CD8-positive, alpha-beta memory T cell (primary cell): ENCODE results near the gene RFC4. TPM values are rescaled to one million over a fixed set of nuclear protein-coding genes. Genes with fewer than 3 reads are reported as not detected.

ENCODE experiments used
- CTCF ChIA-PET: fragments of 350-600 bp; sonication (Branson Sonifier 250); formaldehyde crosslinking; loops from one replicate; lab custom pipeline; 2021; ENCODE audit warnings: antibody characterized with exemption; lab: Charles Lee
- POLR2A ChIA-PET: fragments of 350-600 bp; sonication (Branson Sonifier 250); formaldehyde crosslinking; loops from one replicate; lab custom pipeline; 2021; ENCODE audit warnings: antibody characterized with exemption; lab: Charles Lee
- DNase-seq, 5 donors: peaks; one replicate each; pipeline versions ENCODE4 v3.0.0 to v3.0.0-alpha.2; 2020 to 2022; ENCODE audit warnings: mixed read lengths in 1 of 5
- H3K27ac ChIP-seq: one replicate; pipeline ENCODE4 v1.7.0; 2013; ENCODE audit warnings: low read depth, mild to moderate bottlenecking, low read length, moderate library complexity
- H3K27me3 ChIP-seq: 2 replicates; pipeline ENCODE4 v1.7.0; 2013; ENCODE audit warnings: low read length, mild to moderate bottlenecking; ENCODE audit not compliant: insufficient read depth, poor library complexity, severe bottlenecking
- H3K36me3 ChIP-seq: 2 replicates; pipeline ENCODE4 v1.7.0; 2013; ENCODE audit warnings: mild to moderate bottlenecking, low read length, moderate library complexity; ENCODE audit not compliant: insufficient read depth
- H3K4me1 ChIP-seq: 2 replicates; pipeline ENCODE4 v1.7.0; 2013; ENCODE audit warnings: mild to moderate bottlenecking, low read length, moderate library complexity; ENCODE audit not compliant: insufficient read depth
- H3K4me3 ChIP-seq: 2 replicates; pipeline ENCODE4 v1.7.0; 2013; ENCODE audit warnings: mild to moderate bottlenecking, low read length
- H3K9me3 ChIP-seq: 2 replicates; pipeline ENCODE4 v1.7.0; 2013; ENCODE audit warnings: mild to moderate bottlenecking, low read length
- H3K27ac Mint-ChIP-seq, 8 donors: one replicate each; pipeline ENCODE4 v1.8.0; 2020 to 2021; ENCODE audit warnings: mixed read lengths in 8 of 8, mild to moderate bottlenecking in 6 of 8, inconsistent platforms in 3 of 8, moderate library complexity in 3 of 8
- H3K27me3 Mint-ChIP-seq, 2 donors: one replicate each; pipeline ENCODE4 v1.8.0; 2020 to 2021; ENCODE audit warnings: mixed read lengths in 2 of 2, mild to moderate bottlenecking in 1 of 2, moderate library complexity in 1 of 2
- H3K36me3 Mint-ChIP-seq, 3 donors: one replicate each; pipeline ENCODE4 v1.8.0; 2020 to 2021; ENCODE audit warnings: mixed read lengths in 3 of 3, inconsistent platforms in 1 of 3, mild to moderate bottlenecking in 1 of 3
- H3K4me1 Mint-ChIP-seq, 3 donors: one replicate each; pipeline ENCODE4 v1.8.0; 2020 to 2021; ENCODE audit warnings: mixed read lengths in 3 of 3, inconsistent platforms in 1 of 3, mild to moderate bottlenecking in 1 of 3
- H3K4me3 Mint-ChIP-seq, 7 donors: one replicate each; pipeline ENCODE4 v1.8.0; 2020 to 2021; ENCODE audit warnings: mixed read lengths in 7 of 7, mild to moderate bottlenecking in 6 of 7, moderate library complexity in 4 of 7, inconsistent platforms in 2 of 7
- H3K9me3 Mint-ChIP-seq, 5 donors: one replicate each; pipeline ENCODE4 v1.8.0; 2020 to 2022; ENCODE audit warnings: mixed read lengths in 5 of 5, mild to moderate bottlenecking in 3 of 5, moderate library complexity in 2 of 5, inconsistent platforms in 1 of 5
- polyA plus RNA-seq: library from polyadenylated mRNA; unstranded; fragments of 300-500 nt; fragmentation: Illumina TruSeq; gene quantifications from one replicate; pipeline ENCODE4 v1.2.3, GENCODE V29; 2021
- total RNA-seq, 2 experiments: library from RNA; stranded (reverse); gene quantifications; one replicate each; pipeline ENCODE4 v1.2.3, GENCODE V29; 2021

Gene RFC4
- total and polyA plus RNA-seq, 3 experiments from 2014 or later = 23.9 to 110 (median 106) TPM

GRCh38 chr3:186845756-186846155 lies 39.5 kb upstream of the RFC4 start:
- Mint-ChIP-seq H3K4me1 (peaks cover 6 to 8% (median 8%) of the 10 kb centered on the region in 3 donors), H3K4me3 (no peak overlapping the region), H3K36me3 (no peaks in the 10 kb centered on the region), H3K9me3 (no peaks in the 10 kb centered on the region), H3K27me3 (peaks cover 13 to 19% of the 10 kb centered on the region in 2 donors), H3K27ac (no peak overlapping the region)
- H3K9me3 ChIP-seq = no peaks in the 10 kb centered on the region
- DNase-seq = no peak
- CTCF ChIA-PET = interaction anchor here (0.9 to 1.6 kb wide), 2 partner anchors 85 to 87 kb away, joined by 3 to 7 read pairs; partner anchors contain the start of gene ST6GAL1
- H3K4me1 ChIP-seq = no peaks in the 10 kb centered on the region
- H3K27me3 ChIP-seq = no peaks in the 10 kb centered on the region
- POLR2A ChIA-PET = no interaction called here
- no peak overlapping the region for H3K4me3 ChIP-seq
- H3K36me3 ChIP-seq = no peaks in the 10 kb centered on the region
- no peak overlapping the region for H3K27ac ChIP-seq

- POLR2A ChIA-PET = no interaction called here
- no peak overlapping the region for H3K27ac ChIP-seq
- H3K4me1 Mint-ChIP-seq = peaks cover 6 to 8% (median 7%) of the 10 kb centered on the region in 3 donors
Measured at GRCh38 chr3:186844908-186845307, 38.6 kb upstream of the RFC4 start.

GRCh38 chr3:186843039-186843432 lies 36.8 kb upstream of the RFC4 start:
- Histone ChIP-seq H3K36me3 (no peaks in the 10 kb centered on the region), H3K4me3 (no peak overlapping the region), H3K27ac (no peak overlapping the region), H3K9me3 (no peaks in the 10 kb centered on the region), H3K4me1 (no peaks in the 10 kb centered on the region), H3K27me3 (no peaks in the 10 kb centered on the region)
- Mint-ChIP-seq H3K27me3 (peaks cover 13 to 19% of the 10 kb centered on the region in 2 donors), H3K36me3 (no peaks in the 10 kb centered on the region), H3K27ac (no peak overlapping the region), H3K4me1 (no peaks in the 10 kb centered on the region), H3K9me3 (no peaks in the 10 kb centered on the region), H3K4me3 (no peak overlapping the region)
- ChIA-PET POLR2A (no interaction called here), CTCF (no interaction called here)
- DNase-seq = no peak

More at GRCh38 chr3:186844908-186845307, 38.6 kb upstream of the RFC4 start:
- Histone ChIP-seq H3K4me3 (no peak overlapping the region), H3K9me3 (no peaks in the 10 kb centered on the region), H3K27me3 (no peaks in the 10 kb centered on the region), H3K4me1 (no peaks in the 10 kb centered on the region), H3K36me3 (no peaks in the 10 kb centered on the region)
- Mint-ChIP-seq H3K36me3 (no peaks in the 10 kb centered on the region), H3K27ac (no peak overlapping the region), H3K27me3 (peaks cover 13 to 19% of the 10 kb centered on the region in 2 donors), H3K4me3 (no peak overlapping the region), H3K9me3 (no peaks in the 10 kb centered on the region)
- CTCF ChIA-PET = interaction anchor here (0.9 kb wide), 1 partner anchor 86 kb away, joined by 3 read pairs; no protein-coding TSS in a partner anchor
- no peak for DNase-seq

- Histone ChIP-seq H3K4me1 (no peaks in the 10 kb centered on the region), H3K27ac (no peak within 1 kb of the TSS), H3K27me3 (no peaks in the 10 kb centered on the region), H3K9me3 (no peaks in the 10 kb centered on the region), H3K36me3 (no peaks in the 10 kb centered on the region), H3K4me3 (no peak within 1 kb of the TSS)
- peaks cover 13 to 19% of the 10 kb centered on the region in 2 donors for H3K27me3 Mint-ChIP-seq
- H3K4me3 Mint-ChIP-seq = no peak within 1 kb of the TSS
- no peaks in the 10 kb centered on the region for H3K4me1 Mint-ChIP-seq
- CTCF ChIA-PET = no interaction called here
- POLR2A ChIA-PET = no interaction called here
- H3K9me3 Mint-ChIP-seq = no peaks in the 10 kb centered on the region
- H3K27ac Mint-ChIP-seq = no peak within 1 kb of the TSS
- no peak for DNase-seq
- H3K36me3 Mint-ChIP-seq = no peaks in the 10 kb centered on the region
Measured at GRCh38 chr3:186842426-186843038, 36.2 kb upstream of the RFC4 start, which contains the start of gene ADIPOQ. Gene ADIPOQ, plus strand, starts transcription at chr3:186842710. Its CDS starts 10,349 bp downstream, at chr3:186853059.

GRCh38 chr3:186841620-186842019 lies 35.3 kb upstream of the RFC4 start:
- no peaks in the 10 kb centered on the region for H3K36me3 ChIP-seq
- H3K9me3 Mint-ChIP-seq = no peaks in the 10 kb centered on the region
- ChIA-PET POLR2A (no interaction called here), CTCF (no interaction called here)
- no peak overlapping the region for H3K4me3 Mint-ChIP-seq
- peaks cover 11 to 15% of the 10 kb centered on the region in 2 donors for H3K27me3 Mint-ChIP-seq
- no peaks in the 10 kb centered on the region for H3K4me1 ChIP-seq
- H3K9me3 ChIP-seq = no peaks in the 10 kb centered on the region
- H3K4me1 Mint-ChIP-seq = no peaks in the 10 kb centered on the region
- H3K36me3 Mint-ChIP-seq = no peaks in the 10 kb centered on the region
- H3K4me3 ChIP-seq = no peak overlapping the region
- no peak overlapping the region for H3K27ac ChIP-seq
- H3K27me3 ChIP-seq = no peaks in the 10 kb centered on the region
- DNase-seq = no peak
- H3K27ac Mint-ChIP-seq = no peak overlapping the region

GRCh38 chr3:186839874-186840641 lies 33.8 kb upstream of the RFC4 start:
- Mint-ChIP-seq H3K4me3 (no peak overlapping the region), H3K4me1 (no peaks in the 10 kb centered on the region), H3K36me3 (no peaks in the 10 kb centered on the region), H3K27me3 (peaks cover 2 to 5% of the 10 kb centered on the region in 2 donors), H3K9me3 (no peaks in the 10 kb centered on the region), H3K27ac (no peak overlapping the region)
- Histone ChIP-seq H3K36me3 (no peaks in the 10 kb centered on the region), H3K4me3 (no peak overlapping the region), H3K4me1 (no peaks in the 10 kb centered on the region), H3K9me3 (no peaks in the 10 kb centered on the region), H3K27me3 (no peaks in the 10 kb centered on the region), H3K27ac (no peak overlapping the region)
- DNase-seq = no peak
- ChIA-PET POLR2A (no interaction called here), CTCF (no interaction called here)

GRCh38 chr3:186832276-186832675 lies 26.0 kb upstream of the RFC4 start:
- CTCF ChIA-PET = interaction anchor here (2.0 kb wide), 1 partner anchor 217 kb away, joined by 4 read pairs; no protein-coding TSS in a partner anchor

GRCh38 chr3:186831798-186832197 lies 25.5 kb upstream of the RFC4 start:
- peaks cover 26 to 51% of the 10 kb centered on the region in 2 donors for H3K27me3 Mint-ChIP-seq
- H3K36me3 ChIP-seq = no peaks in the 10 kb centered on the region
- H3K27ac Mint-ChIP-seq = peak overlapping the region in 1 of 8 donors; percentile 11
- no peak overlapping the region for H3K4me3 ChIP-seq
- peaks cover 24% of the 10 kb centered on the region for H3K27me3 ChIP-seq
- H3K27ac ChIP-seq = no peak overlapping the region
- H3K4me1 ChIP-seq = peaks cover 10% of the 10 kb centered on the region
- no peak for DNase-seq
- ChIA-PET POLR2A (no interaction called here), CTCF (interaction anchor here (2.0 kb wide), 1 partner anchor 217 kb away, joined by 4 read pairs; no protein-coding TSS in a partner anchor)
- H3K4me3 Mint-ChIP-seq = no peak overlapping the region
- no peaks in the 10 kb centered on the region for H3K36me3 Mint-ChIP-seq
- H3K9me3 ChIP-seq = no peaks in the 10 kb centered on the region
- H3K9me3 Mint-ChIP-seq = no peaks in the 10 kb centered on the region
- H3K4me1 Mint-ChIP-seq = peaks cover 0 to 10% (median 4%) of the 10 kb centered on the region in 3 donors

More at GRCh38 chr3:186832276-186832675, 26.0 kb upstream of the RFC4 start:
- H3K4me3 Mint-ChIP-seq = no peak overlapping the region
- peaks cover 26 to 51% of the 10 kb centered on the region in 2 donors for H3K27me3 Mint-ChIP-seq
- DNase-seq = no peak
- no peaks in the 10 kb centered on the region for H3K9me3 Mint-ChIP-seq
- POLR2A ChIA-PET = no interaction called here
- Histone ChIP-seq H3K36me3 (no peaks in the 10 kb centered on the region), H3K9me3 (no peaks in the 10 kb centered on the region), H3K27me3 (peaks cover 24% of the 10 kb centered on the region), H3K27ac (no peak overlapping the region), H3K4me1 (peaks cover 10% of the 10 kb centered on the region), H3K4me3 (no peak overlapping the region)
- no peaks in the 10 kb centered on the region for H3K36me3 Mint-ChIP-seq
- no peak overlapping the region for H3K27ac Mint-ChIP-seq
- H3K4me1 Mint-ChIP-seq = peaks cover 0 to 8% (median 4%) of the 10 kb centered on the region in 3 donors
